ENCODE data around the gene MC3R. TPM values are rescaled to one million over a fixed set of nuclear protein-coding genes. Genes with fewer than 3 reads are reported as not detected.

The MC3R gene
- total RNA-seq, 3 donors from 2014 or later (not counting 1 experiment from before 2014, with no cell fraction given), result not detected

GRCh38 chr20:56222945-56223344, 25.6 kb upstream of the MC3R start:
- H3K4me3 Mint-ChIP-seq, result no peak overlapping the region
- H3K9me3 Mint-ChIP-seq, result peaks cover 0 to 4% of the 10 kb centered on the region in 2 donors
- WGBS (ENCODE audit: insufficient coverage), result 72% methylated on average over 2 of the region's 2 CpGs

GRCh38 chr20:56223352-56223751, 25.2 kb upstream of the MC3R start:
- Histone ChIP-seq H3K4me1 (ENCODE audit: control insufficient read depth, insufficient read depth, low read length) (no peaks in the 10 kb centered on the region), H3K27ac (ENCODE audit: low read length) (no peak overlapping the region), H3K36me3 (ENCODE audit: control insufficient read depth, insufficient read depth, low read length) (no peaks in the 10 kb centered on the region), H3K9me3 (ENCODE audit: control insufficient read depth, insufficient read depth, low read length) (peaks cover 5% of the 10 kb centered on the region), H3K4me3 (ENCODE audit: low read length) (no peak overlapping the region), H3K27me3 (ENCODE audit: control insufficient read depth, insufficient read depth, low read length) (no peaks in the 10 kb centered on the region)
- Mint-ChIP-seq H3K36me3 (no peaks in the 10 kb centered on the region), H3K27ac (no peak overlapping the region), H3K4me3 (no peak overlapping the region), H3K27me3 (ENCODE audit: low read depth in 2 of 2) (peaks cover 6 to 30% of the 10 kb centered on the region in 2 donors), H3K9me3 (peaks cover 0 to 4% of the 10 kb centered on the region in 2 donors), H3K4me1 (no peaks in the 10 kb centered on the region)
- intact Hi-C loops (cut with micrococcal nuclease), result no loop called here
- DNase-seq, result no peak
- no peak for TF ChIP-seq CTCF (IDR thresholded peaks at IDR 0.05)
- WGBS (ENCODE audit: insufficient coverage), result 74% methylated on average over 7 of the region's 7 CpGs
- ATAC-seq, result no peak

More at GRCh38 chr20:56222945-56223344, 25.6 kb upstream of the MC3R start:
- H3K36me3 Mint-ChIP-seq, result no peaks in the 10 kb centered on the region
- no peaks in the 10 kb centered on the region for H3K4me1 ChIP-seq (ENCODE audit: control insufficient read depth, insufficient read depth, low read length)
- TF ChIP-seq CTCF (IDR thresholded peaks at IDR 0.05), result no peak
- H3K27me3 Mint-ChIP-seq (ENCODE audit: low read depth in 2 of 2), result peaks cover 6 to 30% of the 10 kb centered on the region in 2 donors
- no peak overlapping the region for H3K4me3 ChIP-seq (ENCODE audit: low read length)
- H3K9me3 ChIP-seq (ENCODE audit: control insufficient read depth, insufficient read depth, low read length), result peaks cover 5% of the 10 kb centered on the region
- no peaks in the 10 kb centered on the region for H3K36me3 ChIP-seq (ENCODE audit: control insufficient read depth, insufficient read depth, low read length)
- DNase-seq (no peak), ATAC-seq (no peak)
- H3K27ac Mint-ChIP-seq, result no peak overlapping the region
- no peaks in the 10 kb centered on the region for H3K27me3 ChIP-seq (ENCODE audit: control insufficient read depth, insufficient read depth, low read length)
- H3K4me1 Mint-ChIP-seq, result no peaks in the 10 kb centered on the region
- H3K27ac ChIP-seq (ENCODE audit: low read length), result no peak overlapping the region
- intact Hi-C loops (cut with micrococcal nuclease), result no loop called here

- Mint-ChIP-seq H3K36me3 (no peaks in the 10 kb centered on the region), H3K9me3 (no peaks in the 10 kb centered on the region), H3K27me3 (ENCODE audit: low read depth in 2 of 2) (peaks cover 2 to 23% of the 10 kb centered on the region in 2 donors), H3K4me1 (no peaks in the 10 kb centered on the region), H3K27ac (no peak overlapping the region), H3K4me3 (no peak overlapping the region)
- DNase-seq (no peak), ATAC-seq (no peak)
- no peaks in the 10 kb centered on the region for H3K36me3 ChIP-seq (ENCODE audit: control insufficient read depth, insufficient read depth, low read length)
- H3K27ac ChIP-seq (ENCODE audit: low read length), result no peak overlapping the region
- WGBS (ENCODE audit: insufficient coverage), result 85% methylated on average over 3 of the region's 3 CpGs
- H3K27me3 ChIP-seq (ENCODE audit: control insufficient read depth, insufficient read depth, low read length), result no peaks in the 10 kb centered on the region
- H3K4me3 ChIP-seq (ENCODE audit: low read length), result no peak overlapping the region
- no peaks in the 10 kb centered on the region for H3K4me1 ChIP-seq (ENCODE audit: control insufficient read depth, insufficient read depth, low read length)
- TF ChIP-seq CTCF (IDR thresholded peaks at IDR 0.05), result no peak
- H3K9me3 ChIP-seq (ENCODE audit: control insufficient read depth, insufficient read depth, low read length), result no peaks in the 10 kb centered on the region
- intact Hi-C loops (cut with micrococcal nuclease), result no loop called here
These were observed 20.5 kb upstream of the MC3R start for GRCh38 chr20:56228021-56228420.

GRCh38 chr20:56229812-56230211, 18.7 kb upstream of the MC3R start:
- no peak for DNase-seq
- Histone ChIP-seq H3K4me3 (ENCODE audit: low read length) (no peak overlapping the region), H3K4me1 (ENCODE audit: control insufficient read depth, insufficient read depth, low read length) (no peaks in the 10 kb centered on the region), H3K36me3 (ENCODE audit: control insufficient read depth, insufficient read depth, low read length) (no peaks in the 10 kb centered on the region), H3K27me3 (ENCODE audit: control insufficient read depth, insufficient read depth, low read length) (no peaks in the 10 kb centered on the region), H3K9me3 (ENCODE audit: control insufficient read depth, insufficient read depth, low read length) (peaks cover 3% of the 10 kb centered on the region), H3K27ac (ENCODE audit: low read length) (no peak overlapping the region)
- H3K4me3 Mint-ChIP-seq, result no peak overlapping the region
- peaks cover 6 to 8% of the 10 kb centered on the region in 2 donors for H3K9me3 Mint-ChIP-seq
- H3K4me1 Mint-ChIP-seq, result no peaks in the 10 kb centered on the region
- intact Hi-C loops (cut with micrococcal nuclease), result no loop called here
- H3K36me3 Mint-ChIP-seq, result peaks cover 7% of the 10 kb centered on the region
- peaks cover 2 to 23% of the 10 kb centered on the region in 2 donors for H3K27me3 Mint-ChIP-seq (ENCODE audit: low read depth in 2 of 2)
- ATAC-seq, result no peak
- H3K27ac Mint-ChIP-seq, result no peak overlapping the region
- no peak for TF ChIP-seq CTCF (IDR thresholded peaks at IDR 0.05)

Measured in natural killer cell (primary cell).